NCI-H128 (cell line): ENCODE data around the gene LIPI.
"Not testable (repeated sequence)": the region's sequence is repeated elsewhere in the genome, so short reads cannot be mapped to it uniquely, and the experiment has no call there.

ENCODE experiments used
- DNase-seq: peaks from one replicate; lab custom pipeline; 2025; ENCODE audit not compliant: unreplicated experiment; lab: John Stamatoyannopoulos, UW

LIPI gene

GRCh38 chr21:14210738-14211137 is at the start of gene LIPI:
Gene LIPI, minus strand, starts transcription at chr21:14210955. Its CDS starts 110 bp downstream, at chr21:14210845.
- no peak for DNase-seq

- no peak for DNase-seq
These were observed 49.5 kb upstream of the LIPI start for GRCh38 chr21:14260174-14260764.

- peak; percentile 6 for DNase-seq
These were observed 49.0 kb upstream of the LIPI start for GRCh38 chr21:14259747-14260146.

- DNase-seq, result no peak
These were observed 40.6 kb upstream of the LIPI start for GRCh38 chr21:14251336-14251735.

GRCh38 chr21:14245711-14246110 is 35.0 kb upstream of the LIPI start:
- no peak for DNase-seq

GRCh38 chr21:14244911-14245310 is 34.2 kb upstream of the LIPI start:
- DNase-seq, result no peak

GRCh38 chr21:14243874-14244273 is 33.1 kb upstream of the LIPI start:
- DNase-seq, result no peak

GRCh38 chr21:14243461-14243860 is 32.7 kb upstream of the LIPI start:
- no peak for DNase-seq

GRCh38 chr21:14241297-14241696 is 30.5 kb upstream of the LIPI start:
- no peak for DNase-seq

GRCh38 chr21:14239281-14239680 is 28.5 kb upstream of the LIPI start:
- DNase-seq, result no peak

GRCh38 chr21:14236180-14236579 is 25.4 kb upstream of the LIPI start:
- no peak for DNase-seq

- no peak for DNase-seq
These were observed 24.3 kb upstream of the LIPI start for GRCh38 chr21:14235101-14235500.

GRCh38 chr21:14229399-14229798 is 18.6 kb upstream of the LIPI start:
- no peak for DNase-seq

GRCh38 chr21:14223365-14223764 is 12.6 kb upstream of the LIPI start:
- no peak for DNase-seq

- peak; percentile 52 for DNase-seq
These were observed 5.4 kb upstream of the LIPI start, which contains the start of gene RBM11 for GRCh38 chr21:14215971-14216641. Gene RBM11, plus strand, starts transcription at chr21:14216157. Its CDS starts 30 bp downstream, at chr21:14216187.

- no peak for DNase-seq
These were observed 2.4 kb upstream of the LIPI start for GRCh38 chr21:14213164-14213563.

GRCh38 chr21:14206222-14206621 is 4.5 kb downstream of the LIPI start:
- no peak for DNase-seq

GRCh38 chr21:14166463-14167223 is 44.1 kb downstream of the LIPI start:
- DNase-seq, result not testable (repeated sequence)

- no peak for DNase-seq
These were observed 66.8 kb downstream of the LIPI start for GRCh38 chr21:14143999-14144398.

- no peak for DNase-seq
These were observed 86.5 kb downstream of the LIPI start for GRCh38 chr21:14124266-14124665.

GRCh38 chr21:14121719-14122118 is 89.0 kb downstream of the LIPI start:
- no peak for DNase-seq

GRCh38 chr21:14120091-14120734 is 90.5 kb downstream of the LIPI start:
- DNase-seq, result no peak
